ENCODE data around the gene MAN1B1.

DNA sequence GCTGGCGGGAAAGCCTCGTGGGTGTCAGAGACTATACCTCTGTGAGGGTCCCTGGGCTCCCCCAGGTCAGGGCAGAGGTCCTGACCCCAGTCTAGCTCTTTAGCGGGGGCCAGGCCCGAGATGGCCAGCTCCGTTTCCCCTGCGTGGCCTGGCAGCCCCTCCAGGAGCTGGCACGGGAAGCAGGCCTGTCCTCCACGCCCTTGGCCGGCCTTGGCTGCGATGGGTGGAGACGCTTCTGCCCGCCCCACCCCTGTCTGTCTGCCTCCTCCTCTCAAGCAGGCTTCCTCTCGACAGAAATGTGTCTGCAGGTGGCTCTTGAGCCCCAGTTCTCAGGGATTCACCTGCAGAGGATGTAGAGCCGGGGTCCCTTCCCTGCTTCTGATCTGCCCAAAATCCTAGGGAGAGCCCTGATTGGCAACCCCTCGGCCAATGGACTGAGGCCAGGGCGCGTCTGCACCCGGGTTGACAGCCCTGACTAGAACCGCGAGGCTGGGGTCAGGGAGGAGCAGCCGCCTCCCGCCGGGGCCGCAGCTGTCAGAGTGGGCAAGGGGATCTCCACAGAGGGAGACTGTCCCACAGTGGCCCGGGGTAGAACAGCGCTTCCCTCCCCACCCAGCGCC is 49.6 kb downstream of the MAN1B1 start:
- no peak for TF ChIP-seq BACH2 (CRISPR knock-in tag; IDR thresholded peaks at IDR 0.05; ENCODE audit: borderline replicate concordance)
- TF ChIP-seq, protein P1, sequence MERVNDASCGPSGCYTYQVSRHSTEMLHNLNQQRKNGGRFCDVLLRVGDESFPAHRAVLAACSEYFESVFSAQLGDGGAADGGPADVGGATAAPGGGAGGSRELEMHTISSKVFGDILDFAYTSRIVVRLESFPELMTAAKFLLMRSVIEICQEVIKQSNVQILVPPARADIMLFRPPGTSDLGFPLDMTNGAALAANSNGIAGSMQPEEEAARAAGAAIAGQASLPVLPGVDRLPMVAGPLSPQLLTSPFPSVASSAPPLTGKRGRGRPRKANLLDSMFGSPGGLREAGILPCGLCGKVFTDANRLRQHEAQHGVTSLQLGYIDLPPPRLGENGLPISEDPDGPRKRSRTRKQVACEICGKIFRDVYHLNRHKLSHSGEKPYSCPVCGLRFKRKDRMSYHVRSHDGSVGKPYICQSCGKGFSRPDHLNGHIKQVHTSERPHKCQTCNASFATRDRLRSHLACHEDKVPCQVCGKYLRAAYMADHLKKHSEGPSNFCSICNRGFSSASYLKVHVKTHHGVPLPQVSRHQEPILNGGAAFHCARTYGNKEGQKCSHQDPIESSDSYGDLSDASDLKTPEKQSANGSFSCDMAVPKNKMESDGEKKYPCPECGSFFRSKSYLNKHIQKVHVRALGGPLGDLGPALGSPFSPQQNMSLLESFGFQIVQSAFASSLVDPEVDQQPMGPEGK (CRISPR knock-in tag; IDR thresholded peaks at IDR 0.05; ENCODE audit: borderline replicate concordance): no peak
- no peak for TF ChIP-seq ZFP3 (CRISPR knock-in tag; IDR thresholded peaks at IDR 0.05)
- TF ChIP-seq RARB (CRISPR knock-in tag; IDR thresholded peaks at IDR 0.05): no peak
- TF ChIP-seq PPARA (CRISPR knock-in tag; IDR thresholded peaks at IDR 0.05; ENCODE audit: borderline replicate concordance): no peak
- TF ChIP-seq, protein P2, sequence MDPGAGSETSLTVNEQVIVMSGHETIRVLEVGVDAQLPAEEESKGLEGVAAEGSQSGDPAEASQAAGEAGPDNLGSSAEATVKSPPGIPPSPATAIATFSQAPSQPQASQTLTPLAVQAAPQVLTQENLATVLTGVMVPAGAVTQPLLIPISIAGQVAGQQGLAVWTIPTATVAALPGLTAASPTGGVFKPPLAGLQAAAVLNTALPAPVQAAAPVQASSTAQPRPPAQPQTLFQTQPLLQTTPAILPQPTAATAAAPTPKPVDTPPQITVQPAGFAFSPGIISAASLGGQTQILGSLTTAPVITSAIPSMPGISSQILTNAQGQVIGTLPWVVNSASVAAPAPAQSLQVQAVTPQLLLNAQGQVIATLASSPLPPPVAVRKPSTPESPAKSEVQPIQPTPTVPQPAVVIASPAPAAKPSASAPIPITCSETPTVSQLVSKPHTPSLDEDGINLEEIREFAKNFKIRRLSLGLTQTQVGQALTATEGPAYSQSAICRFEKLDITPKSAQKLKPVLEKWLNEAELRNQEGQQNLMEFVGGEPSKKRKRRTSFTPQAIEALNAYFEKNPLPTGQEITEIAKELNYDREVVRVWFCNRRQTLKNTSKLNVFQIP (CRISPR knock-in tag; IDR thresholded peaks at IDR 0.05; ENCODE audit: borderline replicate concordance, low read depth): no peak
- no peak for TF ChIP-seq TCF4 (CRISPR knock-in tag; IDR thresholded peaks at IDR 0.05; ENCODE audit: borderline replicate concordance)
- TF ChIP-seq ZNF70 (CRISPR knock-in tag; IDR thresholded peaks at IDR 0.05): no peak
- no peak for TF ChIP-seq OSR1 (CRISPR knock-in tag; IDR thresholded peaks at IDR 0.05)
